ENCODE results near the gene RABGGTA. TPM values are rescaled to one million over a fixed set of nuclear protein-coding genes. Genes with fewer than 3 reads are reported as not detected.

Gene RABGGTA
- total RNA-seq, 5 donors from 2014 or later (not counting 1 experiment from before 2014, with no cell fraction given), result 49.3 to 66.5 (median 62.4) TPM

GRCh38 chr14:24269910-24270536 is 1.4 kb downstream of the RABGGTA start:
- 94% methylated on average over 10 of the region's 14 CpGs for WGBS (ENCODE audit: insufficient coverage)
- Histone ChIP-seq H3K27me3 (replicated peaks in 1 of 2; ENCODE audit: control insufficient read depth in 2 of 2, extremely low read depth in 1 of 2, insufficient read depth in 2 of 2, low read length in 1 of 2) (no peaks in the 10 kb centered on the region), H3K36me3 (ENCODE audit: control insufficient read depth in 2 of 2, extremely low read depth in 1 of 2, insufficient read depth in 1 of 2, low read length in 1 of 2) (peaks cover 14 to 39% of the 10 kb centered on the region in 2 donors), H3K4me1 (ENCODE audit: control insufficient read depth in 1 of 2, extremely low read depth in 1 of 2, insufficient read depth in 2 of 2, low read length in 2 of 2) (peaks cover 15 to 29% of the 10 kb centered on the region in 2 experiments), H3K9me3 (no peaks in the 10 kb centered on the region), H3K4me3 (ENCODE audit: control insufficient read depth in 1 of 2, extremely low read depth in 1 of 2, low read length in 1 of 2) (no peak overlapping the region), H3K27ac (ENCODE audit: low read length) (no peak overlapping the region)
- peak overlapping the region; percentile 84 to 90 (median 90) for H3K4me3 Mint-ChIP-seq
- peaks cover 29% of the 10 kb centered on the region for H3K36me3 Mint-ChIP-seq
- ChIA-PET CTCF (interaction anchor here (0.6 to 2.6 kb wide), 6 partner anchors 9 to 161 kb away, joined by 3 to 30 read pairs (median 3); partner anchors contain the start of gene TINF2 (in 1 of the 2)), POLR2A (interaction anchor here (0.8 to 2.3 kb wide), 3 partner anchors 27 to 61 kb away, joined by 3 to 19 read pairs (median 3); partner anchors contain the start of gene TINF2 (in 1 of the 2))
- peaks cover 34 to 43% (median 37%) of the 10 kb centered on the region in 3 donors for H3K4me1 Mint-ChIP-seq
- H3K27me3 Mint-ChIP-seq, result no peaks in the 10 kb centered on the region
- ATAC-seq (replicated peaks in 1 of 4), result no peak
- H3K9me3 Mint-ChIP-seq, result no peaks in the 10 kb centered on the region
- no peak for DNase-seq
- peak overlapping the region in 1 of 2 donors; percentile 95 for H3K27ac Mint-ChIP-seq

- Histone ChIP-seq H3K27me3 (replicated peaks in 1 of 2; ENCODE audit: control insufficient read depth in 2 of 2, extremely low read depth in 1 of 2, insufficient read depth in 2 of 2, low read length in 1 of 2) (no peaks in the 10 kb centered on the region), H3K9me3 (no peaks in the 10 kb centered on the region), H3K36me3 (ENCODE audit: control insufficient read depth in 2 of 2, extremely low read depth in 1 of 2, insufficient read depth in 1 of 2, low read length in 1 of 2) (peaks cover 14 to 40% of the 10 kb centered on the region in 2 donors), H3K27ac (ENCODE audit: low read length) (no peak overlapping the region), H3K4me1 (ENCODE audit: control insufficient read depth in 1 of 2, extremely low read depth in 1 of 2, insufficient read depth in 2 of 2, low read length in 2 of 2) (peaks cover 15 to 27% of the 10 kb centered on the region in 2 experiments), H3K4me3 (ENCODE audit: control insufficient read depth in 1 of 2, extremely low read depth in 1 of 2, low read length in 1 of 2) (no peak overlapping the region)
- ATAC-seq (replicated peaks in 1 of 4) (no peak), DNase-seq (no peak)
- peaks cover 34% of the 10 kb centered on the region for H3K36me3 Mint-ChIP-seq
- no peaks in the 10 kb centered on the region for H3K27me3 Mint-ChIP-seq
- H3K27ac Mint-ChIP-seq, result peak overlapping the region in 1 of 2 donors; percentile 19
- CTCF ChIA-PET, result interaction anchor here (0.7 to 2.6 kb wide), 5 partner anchors 21 to 27 kb away, joined by 3 to 30 read pairs (median 3); partner anchors contain the start of gene TINF2 (in 1 of the 2)
- H3K4me3 Mint-ChIP-seq, result peak overlapping the region in 2 of 3 donors; percentile 6 to 9
- WGBS (ENCODE audit: insufficient coverage), result 94% methylated on average over 6 of the region's 8 CpGs
- POLR2A ChIA-PET, result interaction anchor here in 1 of 2 donors (0.8 kb wide), 1 partner anchor 61 kb away, joined by 3 read pairs; no protein-coding TSS in a partner anchor
- peaks cover 34 to 41% (median 35%) of the 10 kb centered on the region in 3 donors for H3K4me1 Mint-ChIP-seq
- H3K9me3 Mint-ChIP-seq, result no peaks in the 10 kb centered on the region
Measured at GRCh38 chr14:24269368-24269767, 2.0 kb downstream of the RABGGTA start.

- H3K4me3 Mint-ChIP-seq, result no peak overlapping the region
- no peaks in the 10 kb centered on the region for H3K9me3 Mint-ChIP-seq
- peaks cover 34% of the 10 kb centered on the region for H3K36me3 Mint-ChIP-seq
- Histone ChIP-seq H3K27ac (ENCODE audit: low read length) (no peak overlapping the region), H3K36me3 (ENCODE audit: control insufficient read depth in 2 of 2, extremely low read depth in 1 of 2, insufficient read depth in 1 of 2, low read length in 1 of 2) (peaks cover 14 to 45% of the 10 kb centered on the region in 2 donors), H3K4me3 (ENCODE audit: control insufficient read depth in 1 of 2, extremely low read depth in 1 of 2, low read length in 1 of 2) (no peak overlapping the region), H3K4me1 (ENCODE audit: control insufficient read depth in 1 of 2, extremely low read depth in 1 of 2, insufficient read depth in 2 of 2, low read length in 2 of 2) (peaks cover 10 to 21% of the 10 kb centered on the region in 2 experiments), H3K9me3 (no peaks in the 10 kb centered on the region), H3K27me3 (replicated peaks in 1 of 2; ENCODE audit: control insufficient read depth in 2 of 2, extremely low read depth in 1 of 2, insufficient read depth in 2 of 2, low read length in 1 of 2) (no peaks in the 10 kb centered on the region)
- CTCF ChIA-PET, result interaction anchor here in 1 of 2 donors (0.7 kb wide), 1 partner anchor 170 kb away, joined by 4 read pairs; no protein-coding TSS in a partner anchor
- H3K27ac Mint-ChIP-seq, result no peak overlapping the region
- no peaks in the 10 kb centered on the region for H3K27me3 Mint-ChIP-seq
- peaks cover 24 to 30% (median 28%) of the 10 kb centered on the region in 3 donors for H3K4me1 Mint-ChIP-seq
- ATAC-seq (replicated peaks in 1 of 4), result no peak
- WGBS (ENCODE audit: insufficient coverage), result 100% methylated on average over 5 of the region's 9 CpGs
- no peak for DNase-seq
- POLR2A ChIA-PET, result no interaction called here
Measured at GRCh38 chr14:24268225-24268624, 3.2 kb downstream of the RABGGTA start.

- CTCF ChIA-PET, result no interaction called here
Measured at GRCh38 chr14:24267516-24267915, 3.9 kb downstream of the RABGGTA start.

GRCh38 chr14:24266344-24267244 is 4.8 kb downstream of the RABGGTA start:
- POLR2A ChIA-PET, result interaction anchor here in 1 of 2 donors (1.2 kb wide), 1 partner anchor 20 kb away, joined by 4 read pairs; no protein-coding TSS in a partner anchor

More at GRCh38 chr14:24267516-24267915, 3.9 kb downstream of the RABGGTA start:
- peaks cover 9 to 21% of the 10 kb centered on the region in 2 experiments for H3K4me1 ChIP-seq (ENCODE audit: control insufficient read depth in 1 of 2, extremely low read depth in 1 of 2, insufficient read depth in 2 of 2, low read length in 2 of 2)
- H3K4me3 Mint-ChIP-seq, result no peak overlapping the region
- DNase-seq, result no peak
- POLR2A ChIA-PET, result no interaction called here
- H3K4me3 ChIP-seq (ENCODE audit: control insufficient read depth in 1 of 2, extremely low read depth in 1 of 2, low read length in 1 of 2), result no peak overlapping the region
- H3K27me3 ChIP-seq (replicated peaks in 1 of 2; ENCODE audit: control insufficient read depth in 2 of 2, extremely low read depth in 1 of 2, insufficient read depth in 2 of 2, low read length in 1 of 2), result no peaks in the 10 kb centered on the region
- H3K9me3 Mint-ChIP-seq, result no peaks in the 10 kb centered on the region
- ATAC-seq (replicated peaks in 1 of 4), result no peak
- H3K27ac ChIP-seq (ENCODE audit: low read length), result no peak overlapping the region
- H3K27me3 Mint-ChIP-seq, result no peaks in the 10 kb centered on the region
- H3K27ac Mint-ChIP-seq, result no peak overlapping the region
- H3K36me3 ChIP-seq (ENCODE audit: control insufficient read depth in 2 of 2, extremely low read depth in 1 of 2, insufficient read depth in 1 of 2, low read length in 1 of 2), result peaks cover 18 to 45% of the 10 kb centered on the region in 2 donors
- H3K4me1 Mint-ChIP-seq, result peaks cover 19 to 24% (median 22%) of the 10 kb centered on the region in 3 donors
- peaks cover 35% of the 10 kb centered on the region for H3K36me3 Mint-ChIP-seq
- 100% methylated on average over 8 of the region's 9 CpGs for WGBS (ENCODE audit: insufficient coverage)
- no peaks in the 10 kb centered on the region for H3K9me3 ChIP-seq

More at GRCh38 chr14:24266344-24267244, 4.8 kb downstream of the RABGGTA start:
- H3K36me3 Mint-ChIP-seq, result peaks cover 38% of the 10 kb centered on the region
- DNase-seq (no peak), ATAC-seq (replicated peaks in 1 of 4) (no peak)
- Histone ChIP-seq H3K9me3 (no peaks in the 10 kb centered on the region), H3K4me1 (ENCODE audit: control insufficient read depth in 1 of 2, extremely low read depth in 1 of 2, insufficient read depth in 2 of 2, low read length in 2 of 2) (peaks cover under 1 to 15% of the 10 kb centered on the region in 2 experiments), H3K27ac (ENCODE audit: low read length) (no peak overlapping the region), H3K4me3 (ENCODE audit: control insufficient read depth in 1 of 2, extremely low read depth in 1 of 2, low read length in 1 of 2) (no peak overlapping the region), H3K27me3 (replicated peaks in 1 of 2; ENCODE audit: control insufficient read depth in 2 of 2, extremely low read depth in 1 of 2, insufficient read depth in 2 of 2, low read length in 1 of 2) (no peaks in the 10 kb centered on the region), H3K36me3 (ENCODE audit: control insufficient read depth in 2 of 2, extremely low read depth in 1 of 2, insufficient read depth in 1 of 2, low read length in 1 of 2) (peaks cover 18 to 45% of the 10 kb centered on the region in 2 donors)
- 91% methylated on average over 18 of the region's 18 CpGs for WGBS (ENCODE audit: insufficient coverage)
- no peak overlapping the region for H3K4me3 Mint-ChIP-seq
- CTCF ChIA-PET, result interaction anchor here in 1 of 2 donors (1.0 kb wide), 1 partner anchor 44 kb away, joined by 3 read pairs; the partner anchor contains the start of gene LTB4R2
- H3K27ac Mint-ChIP-seq, result peak overlapping the region in 1 of 2 donors; percentile 7
- H3K4me1 Mint-ChIP-seq, result peaks cover 10 to 15% (median 13%) of the 10 kb centered on the region in 3 donors
- no peaks in the 10 kb centered on the region for H3K27me3 Mint-ChIP-seq
- no peaks in the 10 kb centered on the region for H3K9me3 Mint-ChIP-seq

Data from T-cell (primary cell).